Stomach (tissue), 4 donors: Measurements from ENCODE around the gene SIRPA.

ENCODE experiments used
- CTCF ChIP-seq, 7 experiments: fragments of 450-650 bp in 4 of 7; fragments of 200-600 bp in 3 of 7; sonication (generic) in 3 of 7; IDR thresholded peaks; one replicate each; pipeline ENCODE4 v1.5.1; 2016 to 2019; ENCODE audit warnings: antibody characterized with exemption in 7 of 7, control low read depth in 2 of 7, mild to moderate bottlenecking in 1 of 7
- POLR2A ChIP-seq, 4 donors: fragments of 450-650 bp; IDR thresholded peaks; one replicate each; pipeline ENCODE4 v1.6.1; 2016; ENCODE audit warnings: antibody characterized with exemption in 4 of 4, control low read depth in 2 of 4, mild to moderate bottlenecking in 1 of 4, moderate library complexity in 1 of 4
- POLR2AphosphoS5 ChIP-seq, 3 donors: sonication (generic); formaldehyde crosslinking; IDR thresholded peaks; one replicate each; pipeline ENCODE4 v1.6.1; 2016; ENCODE audit warnings: antibody characterized with exemption in 3 of 3

- TF ChIP-seq CTCF (IDR thresholded peaks at IDR 0.05) = no peak
- TF ChIP-seq POLR2AphosphoS5 (IDR thresholded peaks at IDR 0.05) = no peak
- TF ChIP-seq POLR2A (IDR thresholded peaks at IDR 0.05) = no peak
Measured at GRCh38 chr20:1987826-1988225, 92.6 kb downstream of the SIRPA start.
